Lower lobe of right lung (tissue), 2 donors: Measurements from ENCODE around the gene HHIPL1. TPM values are rescaled to one million over a fixed set of nuclear protein-coding genes. Genes with fewer than 3 reads are reported as not detected.

Source experiments
- ATAC-seq, 2 donors: fragments of 200-7000 bp; cut with Tn5 transposase; one replicate each; pipeline ENCODE4 v1.9.1; 2020 to 2022; ENCODE audit warnings: mild to moderate bottlenecking in 2 of 2, moderate library complexity in 2 of 2
- DNase-seq: peaks from one replicate; pipeline ENCODE4 v3.0.0-alpha.2; 2020
- H3K27ac ChIP-seq: fragments of 200-600 bp; one replicate; pipeline ENCODE4 v1.8.0; 2022
- H3K27me3 ChIP-seq: fragments of 200-600 bp; one replicate; pipeline ENCODE4 v1.8.0; 2022; ENCODE audit warnings: low read depth
- H3K36me3 ChIP-seq: fragments of 200-600 bp; one replicate; pipeline ENCODE4 v1.8.0; 2022; ENCODE audit warnings: mild to moderate bottlenecking
- H3K4me1 ChIP-seq: fragments of 200-600 bp; one replicate; pipeline ENCODE4 v1.8.0; 2022
- H3K4me3 ChIP-seq: fragments of 200-600 bp; one replicate; pipeline ENCODE4 v1.8.0; 2022; ENCODE audit warnings: mild to moderate bottlenecking
- H3K9me3 ChIP-seq: fragments of 200-600 bp; one replicate; pipeline ENCODE4 v1.8.0; 2022
- CTCF ChIP-seq: fragments of 200-600 bp; IDR thresholded peaks from one replicate; pipeline ENCODE4 v1.8.0; 2022; ENCODE audit warnings: antibody characterized with exemption, mild to moderate bottlenecking
- intact Hi-C: fragments of 100-400 bp; cut with DNase I; formaldehyde crosslinking; loops from one replicate; pipeline ENCODE4 v1.11.0; 2022
- total RNA-seq: library from RNA; stranded (reverse); fragmentation: NEBNext Ultra II Directional; extraction: Animal tissue kit (Norgen Biotek cat#: 25700); gene quantifications from one replicate; pipeline ENCODE4 v1.2.1, GENCODE V29; 2021
- donor health status: DM: no; HTN: yes; CAD: no; lungs with severe emphysema.

HHIPL1 gene
- total RNA-seq, 1 donor from 2014 or later: 1.6 TPM

- Histone ChIP-seq H3K27me3 (no peaks in the 10 kb centered on the region), H3K9me3 (no peaks in the 10 kb centered on the region), H3K27ac (no peak overlapping the region), H3K4me3 (no peak overlapping the region), H3K4me1 (no peaks in the 10 kb centered on the region), H3K36me3 (no peaks in the 10 kb centered on the region)
- TF ChIP-seq CTCF: no peak
- DNase-seq (no peak), ATAC-seq (no peak)
- intact Hi-C loops: no loop called here
Measured at GRCh38 chr14:99718811-99719192, 73.9 kb downstream of the HHIPL1 start.

DNA sequence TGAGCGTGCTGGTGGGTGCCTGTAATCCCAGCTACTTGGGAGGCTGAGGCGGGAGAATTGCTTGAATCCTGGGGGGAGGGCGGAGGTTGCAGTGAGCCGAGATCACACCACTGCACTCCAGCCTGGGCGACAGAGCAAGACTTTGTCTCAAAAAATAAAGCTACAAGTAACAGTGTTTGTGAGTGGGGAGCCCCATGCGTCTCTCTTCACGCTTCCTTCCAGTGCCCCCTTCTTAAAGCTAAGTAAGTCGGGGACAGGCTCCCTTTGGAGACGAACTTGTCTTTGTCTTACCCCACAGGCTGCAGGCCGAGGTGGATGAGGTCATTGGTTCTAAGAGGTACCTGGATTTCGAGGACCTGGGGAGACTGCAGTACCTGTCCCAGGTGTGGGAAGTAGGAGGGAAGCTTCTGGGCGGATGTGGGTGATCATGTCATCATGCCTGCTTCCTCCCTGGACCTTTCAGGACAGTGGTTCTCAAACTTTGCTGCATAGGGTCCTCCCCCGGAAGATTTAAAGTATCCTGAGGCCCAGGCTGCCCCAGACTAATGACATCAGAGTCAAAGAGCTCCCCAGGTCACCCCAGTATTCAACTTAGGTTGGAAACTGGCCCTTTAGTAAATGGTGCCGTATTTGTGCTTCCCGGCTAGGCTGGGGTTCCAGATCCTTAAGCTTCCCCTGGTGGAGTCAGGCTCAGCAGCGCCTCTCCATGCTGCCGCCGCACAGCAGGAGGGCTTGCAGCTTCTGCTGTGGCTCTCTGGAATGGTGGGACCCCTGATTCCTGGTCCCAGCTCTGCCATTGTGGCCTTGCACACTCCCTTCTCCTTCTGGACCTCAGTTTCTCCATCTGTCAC is 76.2 kb downstream of the HHIPL1 start:
- DNase-seq: peak; percentile 14
- intact Hi-C loops: no loop called here
- Histone ChIP-seq H3K27me3 (no peaks in the 10 kb centered on the region), H3K27ac (no peak overlapping the region), H3K4me3 (no peak overlapping the region), H3K9me3 (no peaks in the 10 kb centered on the region), H3K36me3 (no peaks in the 10 kb centered on the region), H3K4me1 (no peaks in the 10 kb centered on the region)
- no peak for ATAC-seq
- no peak for TF ChIP-seq CTCF

DNA sequence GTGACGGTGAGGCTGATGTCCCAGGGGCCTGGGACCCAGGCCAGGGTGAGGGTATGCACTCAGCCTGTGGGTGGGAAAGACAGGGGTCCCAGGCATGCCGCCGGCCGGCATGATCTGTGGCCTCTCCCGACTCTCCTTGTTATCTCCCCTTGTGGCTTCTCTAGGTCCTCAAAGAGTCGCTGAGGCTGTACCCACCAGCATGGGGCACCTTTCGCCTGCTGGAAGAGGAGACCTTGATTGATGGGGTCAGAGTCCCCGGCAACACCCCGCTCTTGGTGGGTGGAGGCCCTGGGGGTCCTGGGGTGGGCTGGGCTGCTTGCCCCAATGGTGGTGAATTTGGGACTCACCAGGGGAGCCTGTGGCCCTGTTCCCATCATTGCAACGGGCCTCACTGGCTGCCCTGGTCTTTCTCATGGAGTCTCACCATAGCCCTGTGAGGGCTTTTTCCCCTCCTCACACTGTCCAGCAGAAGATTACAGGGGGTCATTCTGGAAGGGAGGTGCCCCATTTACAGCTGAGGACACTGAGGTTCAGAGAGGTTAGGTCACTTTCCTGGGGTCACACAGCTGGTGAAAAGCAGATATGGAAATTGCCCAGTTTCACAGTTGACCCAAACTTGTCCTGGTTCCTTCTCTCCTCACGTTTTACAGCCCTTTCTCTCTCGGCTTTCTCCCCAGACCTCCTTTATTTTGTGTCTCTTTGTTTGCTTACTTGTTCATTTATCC is 77.0 kb downstream of the HHIPL1 start:
- ATAC-seq: no peak
- peaks cover 2% of the 10 kb centered on the region for H3K27me3 ChIP-seq
- intact Hi-C loops: no loop called here
- no peak for TF ChIP-seq CTCF
- no peak overlapping the region for H3K27ac ChIP-seq
- peak; percentile 19 for DNase-seq
- H3K9me3 ChIP-seq: no peaks in the 10 kb centered on the region
- no peak overlapping the region for H3K4me3 ChIP-seq
- no peaks in the 10 kb centered on the region for H3K4me1 ChIP-seq
- no peaks in the 10 kb centered on the region for H3K36me3 ChIP-seq

DNA sequence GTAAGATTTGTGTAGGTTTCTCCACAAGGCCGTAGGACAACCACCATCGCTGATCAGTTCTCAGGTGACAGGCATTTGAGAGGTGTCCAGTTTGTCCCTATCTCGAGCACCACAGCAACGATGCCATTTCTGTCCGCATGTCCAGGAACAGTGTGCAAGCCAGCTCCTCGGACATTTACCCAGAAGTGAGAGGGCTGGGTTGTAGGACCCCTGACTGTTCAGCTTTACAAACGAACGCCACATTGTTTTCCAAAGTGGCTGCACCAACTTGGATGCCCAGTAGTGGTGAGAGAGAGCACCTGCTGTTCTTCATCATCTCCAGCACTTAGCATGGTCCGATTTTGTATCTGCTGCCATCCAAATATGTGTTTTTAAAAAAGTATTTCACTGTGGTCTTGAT is 77.8 kb downstream of the HHIPL1 start:
- TF ChIP-seq CTCF: no peak
- no peaks in the 10 kb centered on the region for H3K4me1 ChIP-seq
- no peak overlapping the region for H3K4me3 ChIP-seq
- DNase-seq: no peak
- peaks cover 8% of the 10 kb centered on the region for H3K27me3 ChIP-seq
- H3K9me3 ChIP-seq: no peaks in the 10 kb centered on the region
- H3K27ac ChIP-seq: no peak overlapping the region
- intact Hi-C loops: no loop called here
- ATAC-seq: no peak
- H3K36me3 ChIP-seq: no peaks in the 10 kb centered on the region

GRCh38 chr14:99724196-99724891 is 79.4 kb downstream of the HHIPL1 start:
- H3K4me1 ChIP-seq: no peaks in the 10 kb centered on the region
- H3K9me3 ChIP-seq: no peaks in the 10 kb centered on the region
- no peak overlapping the region for H3K27ac ChIP-seq
- H3K4me3 ChIP-seq: no peak overlapping the region
- peaks cover 8% of the 10 kb centered on the region for H3K27me3 ChIP-seq
- TF ChIP-seq CTCF: no peak
- DNase-seq: peak; percentile 17
- H3K36me3 ChIP-seq: no peaks in the 10 kb centered on the region
- intact Hi-C loops: no loop called here
- ATAC-seq: no peak
